Caco-2 (cell line): ENCODE measurements around the gene HS1BP3. TPM values are rescaled to one million over a fixed set of nuclear protein-coding genes. Genes with fewer than 3 reads are reported as not detected.

Source experiments
- BruUV-seq: library from RNA; stranded (reverse); fragments of 400-500 nt; replicated peaks from 2 replicates; lab custom pipeline; 2021; lab: Mats Ljungman, UMichigan
- CTCF ChIA-PET: fragments of 300-600 bp; sonication (Branson Sonifier 250); formaldehyde crosslinking; loops from one replicate; lab custom pipeline; 2022; ENCODE audit warnings: antibody characterized with exemption; lab: Charles Lee
- POLR2A ChIA-PET: fragments of 300-600 bp; sonication (Branson Sonifier 250); formaldehyde crosslinking; loops from one replicate; lab custom pipeline; 2022; ENCODE audit warnings: antibody characterized with exemption; lab: Charles Lee
- DNase-seq, 2 experiments: peaks; one replicate each; pipeline versions ENCODE4 v3.0.0 to v3.0.0-alpha.2; 2020 to 2022
- H3K27me3 ChIP-seq: replicated peaks from 2 replicates; pipeline ENCODE4 v1.6.0; 2011; ENCODE audit warnings: low read length; ENCODE audit not compliant: control insufficient read depth, insufficient read depth
- H3K36me3 ChIP-seq: 2 replicates; pipeline ENCODE4 v1.5.1; 2011; ENCODE audit warnings: low read length; ENCODE audit not compliant: control insufficient read depth, insufficient read depth
- H3K4me1 ChIP-seq: fragments of 250-450 bp; sonication (Bioruptor Pico); 2 replicates; pipeline ENCODE4 v1.5.1; 2020; ENCODE audit warnings: mild to moderate bottlenecking
- H3K4me3 ChIP-seq: 2 replicates; pipeline ENCODE4 v1.5.1; 2011; ENCODE audit warnings: low read depth, mild to moderate bottlenecking, control low read depth, low read length
- H3K9me3 ChIP-seq: fragments of 250-450 bp; sonication (Bioruptor Pico); 2 replicates; pipeline ENCODE4 v1.5.1; 2020; ENCODE audit warnings: mild to moderate bottlenecking, moderate library complexity
- H3K27ac Mint-ChIP-seq: one replicate; pipeline ENCODE4 v1.8.0; 2022; ENCODE audit warnings: mixed read lengths; ENCODE audit not compliant: unreplicated experiment
- H3K27me3 Mint-ChIP-seq: one replicate; pipeline ENCODE4 v1.8.0; 2022; ENCODE audit warnings: mixed read lengths; ENCODE audit not compliant: insufficient read depth, unreplicated experiment
- H3K36me3 Mint-ChIP-seq: one replicate; pipeline ENCODE4 v1.8.0; 2022; ENCODE audit warnings: mild to moderate bottlenecking, mixed read lengths; ENCODE audit not compliant: insufficient read depth, unreplicated experiment
- H3K4me1 Mint-ChIP-seq: one replicate; pipeline ENCODE4 v1.8.0; 2022; ENCODE audit warnings: low read depth, mixed read lengths; ENCODE audit not compliant: unreplicated experiment
- H3K4me3 Mint-ChIP-seq: one replicate; pipeline ENCODE4 v1.8.0; 2022; ENCODE audit warnings: mild to moderate bottlenecking, moderate library complexity, mixed read lengths; ENCODE audit not compliant: unreplicated experiment
- H3K9me3 Mint-ChIP-seq: one replicate; pipeline ENCODE4 v1.8.0; 2022; ENCODE audit warnings: mixed read lengths; ENCODE audit not compliant: unreplicated experiment
- intact Hi-C: fragments of 100-400 bp; cut with micrococcal nuclease; formaldehyde crosslinking; loops from one replicate; pipeline ENCODE4 v1.10.0; 2022; ENCODE audit not compliant: unreplicated experiment
- total RNA-seq: library from RNA; stranded (reverse); gene quantifications from 2 replicates; pipeline ENCODE4 v1.2.3, GENCODE V29; 2022
- TF ChIP-seq, protein P1 (sequence below), 2 experiments: fragments of 200-600 bp in 1 of 2; IDR thresholded peaks; 1 replicate in 1 of 2; 2 replicates in 1 of 2; pipeline versions ENCODE4 v1.5.1 to v1.8.0; 2011 to 2022; ENCODE audit warnings: antibody characterized with exemption in 1 of 2, control low read depth in 1 of 2, inconsistent platforms in 1 of 2, low read depth in 1 of 2, low read length in 1 of 2, mild to moderate bottlenecking in 1 of 2, moderate library complexity in 1 of 2; ENCODE audit not compliant: insufficient read depth in 1 of 2, severe bottlenecking in 1 of 2, unreplicated experiment in 1 of 2

Gene HS1BP3
- total RNA-seq, 1 experiment from 2014 or later: 31.1 TPM

DNA sequence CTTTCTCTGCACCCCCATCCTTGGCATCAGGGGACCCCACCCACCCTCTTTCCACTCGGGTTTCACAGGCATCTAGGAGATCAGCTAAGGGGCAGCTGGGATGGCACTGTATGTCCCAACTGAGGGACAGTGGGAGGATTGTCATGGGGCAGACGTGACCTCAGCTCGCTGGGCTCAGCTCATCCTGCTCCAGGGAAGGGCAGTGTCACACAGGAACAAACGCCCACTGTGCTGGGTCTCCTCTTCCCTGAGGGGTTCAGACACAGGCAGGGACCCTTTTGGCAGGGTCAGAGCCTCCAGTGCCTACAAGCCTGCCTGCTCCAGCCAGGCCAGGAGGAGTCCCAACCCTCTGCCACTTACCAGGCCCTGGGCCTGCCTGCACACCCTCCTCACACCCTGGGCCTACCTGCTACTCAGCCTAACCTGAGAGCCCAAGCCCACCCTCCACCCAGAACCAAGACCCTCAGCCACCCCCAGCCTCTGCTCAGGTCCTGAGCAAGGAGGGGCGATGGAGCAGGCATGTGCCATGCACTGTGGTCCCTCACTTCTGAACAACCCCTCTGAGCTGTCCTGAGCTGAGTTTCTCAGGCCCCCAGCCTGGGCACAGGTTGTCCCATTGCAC, 68.2 kb downstream of the HS1BP3 start:
- TF ChIP-seq, protein P1, sequence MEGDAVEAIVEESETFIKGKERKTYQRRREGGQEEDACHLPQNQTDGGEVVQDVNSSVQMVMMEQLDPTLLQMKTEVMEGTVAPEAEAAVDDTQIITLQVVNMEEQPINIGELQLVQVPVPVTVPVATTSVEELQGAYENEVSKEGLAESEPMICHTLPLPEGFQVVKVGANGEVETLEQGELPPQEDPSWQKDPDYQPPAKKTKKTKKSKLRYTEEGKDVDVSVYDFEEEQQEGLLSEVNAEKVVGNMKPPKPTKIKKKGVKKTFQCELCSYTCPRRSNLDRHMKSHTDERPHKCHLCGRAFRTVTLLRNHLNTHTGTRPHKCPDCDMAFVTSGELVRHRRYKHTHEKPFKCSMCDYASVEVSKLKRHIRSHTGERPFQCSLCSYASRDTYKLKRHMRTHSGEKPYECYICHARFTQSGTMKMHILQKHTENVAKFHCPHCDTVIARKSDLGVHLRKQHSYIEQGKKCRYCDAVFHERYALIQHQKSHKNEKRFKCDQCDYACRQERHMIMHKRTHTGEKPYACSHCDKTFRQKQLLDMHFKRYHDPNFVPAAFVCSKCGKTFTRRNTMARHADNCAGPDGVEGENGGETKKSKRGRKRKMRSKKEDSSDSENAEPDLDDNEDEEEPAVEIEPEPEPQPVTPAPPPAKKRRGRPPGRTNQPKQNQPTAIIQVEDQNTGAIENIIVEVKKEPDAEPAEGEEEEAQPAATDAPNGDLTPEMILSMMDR (IDR thresholded peaks at IDR 0.05; ENCODE audit: insufficient read depth in 1 of 2, low read depth in 1 of 2, low read length in 1 of 2, severe bottlenecking in 1 of 2, unreplicated experiment in 1 of 2): no peak
- Histone ChIP-seq H3K4me1 (peaks cover 68% of the 10 kb centered on the region), H3K9me3 (no peaks in the 10 kb centered on the region), H3K36me3 (no peaks in the 10 kb centered on the region), H3K4me3 (no peak overlapping the region), H3K27me3 (no peaks in the 10 kb centered on the region)
- Mint-ChIP-seq H3K4me3 (no peak overlapping the region), H3K4me1 (peaks cover 46% of the 10 kb centered on the region), H3K9me3 (no peaks in the 10 kb centered on the region), H3K36me3 (peaks cover 6% of the 10 kb centered on the region), H3K27me3 (no peaks in the 10 kb centered on the region), H3K27ac (peak overlapping the region; percentile 76)
- intact Hi-C loops: no loop called here
- ChIA-PET CTCF (no interaction called here), POLR2A (interaction anchor here (0.9 kb wide), 2 partner anchors 135 to 136 kb away, joined by 3 read pairs; partner anchors contain the start of gene RHOB)
- no TSS peak for BruUV-seq
- DNase-seq: no peak

DNA sequence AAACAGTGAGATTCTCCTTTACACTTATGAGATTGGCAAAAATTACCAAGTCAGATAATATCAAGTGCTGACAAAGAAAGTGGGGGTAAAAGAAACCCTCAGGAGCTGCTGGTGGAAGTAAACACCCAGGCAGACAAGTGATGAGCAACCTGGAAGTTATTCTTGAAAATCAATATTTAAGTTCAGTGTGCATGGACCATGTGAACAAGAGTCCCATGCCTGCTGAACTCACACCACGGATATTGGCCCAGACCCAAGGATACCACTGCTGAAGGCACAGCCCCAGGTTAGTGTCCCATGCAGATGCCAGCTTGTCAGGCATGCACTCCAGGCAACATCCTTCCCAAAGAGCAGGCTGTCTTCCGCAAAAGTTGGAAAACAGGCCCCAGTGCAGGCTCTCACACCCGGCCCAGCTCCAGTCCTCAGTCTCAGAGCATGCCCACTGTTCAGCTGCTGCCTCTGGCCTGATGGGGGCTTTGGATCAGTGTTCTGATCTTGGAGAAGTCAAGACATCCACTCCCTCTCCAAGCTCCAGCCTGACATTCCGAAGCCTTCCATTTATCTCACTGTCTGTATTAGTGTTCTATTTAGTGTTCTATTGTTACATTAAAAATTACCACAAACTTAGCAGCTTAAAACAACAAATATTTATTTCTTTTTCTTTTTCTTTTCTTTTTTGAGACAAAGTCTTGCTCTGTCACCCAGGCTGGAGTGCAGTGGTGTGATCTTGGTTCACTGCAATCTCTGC, 70.0 kb downstream of the HS1BP3 start:
- intact Hi-C loops: no loop called here
- POLR2A ChIA-PET: interaction anchor here (2.7 kb wide), 1 partner anchor 134 kb away, joined by 15 read pairs; the partner anchor contains the start of gene RHOB
- TF ChIP-seq, protein P1 (IDR thresholded peaks at IDR 0.05; ENCODE audit: insufficient read depth in 1 of 2, low read depth in 1 of 2, low read length in 1 of 2, severe bottlenecking in 1 of 2, unreplicated experiment in 1 of 2): no peak
- peak overlapping the region; percentile 85 for H3K27ac Mint-ChIP-seq
- H3K36me3 Mint-ChIP-seq: no peaks in the 10 kb centered on the region
- CTCF ChIA-PET: interaction anchor here (0.7 kb wide), 1 partner anchor 71 kb away, joined by 5 read pairs; no protein-coding TSS in a partner anchor
- H3K9me3 Mint-ChIP-seq: no peaks in the 10 kb centered on the region
- H3K27me3 Mint-ChIP-seq: no peaks in the 10 kb centered on the region
- H3K4me3 Mint-ChIP-seq: no peak overlapping the region
- no peak for DNase-seq
- no peaks in the 10 kb centered on the region for H3K27me3 ChIP-seq
- BruUV-seq: no TSS peak
- H3K9me3 ChIP-seq: no peaks in the 10 kb centered on the region
- H3K4me3 ChIP-seq: no peak overlapping the region
- peaks cover 56% of the 10 kb centered on the region for H3K4me1 Mint-ChIP-seq
- H3K36me3 ChIP-seq: no peaks in the 10 kb centered on the region
- peaks cover 70% of the 10 kb centered on the region for H3K4me1 ChIP-seq

DNA sequence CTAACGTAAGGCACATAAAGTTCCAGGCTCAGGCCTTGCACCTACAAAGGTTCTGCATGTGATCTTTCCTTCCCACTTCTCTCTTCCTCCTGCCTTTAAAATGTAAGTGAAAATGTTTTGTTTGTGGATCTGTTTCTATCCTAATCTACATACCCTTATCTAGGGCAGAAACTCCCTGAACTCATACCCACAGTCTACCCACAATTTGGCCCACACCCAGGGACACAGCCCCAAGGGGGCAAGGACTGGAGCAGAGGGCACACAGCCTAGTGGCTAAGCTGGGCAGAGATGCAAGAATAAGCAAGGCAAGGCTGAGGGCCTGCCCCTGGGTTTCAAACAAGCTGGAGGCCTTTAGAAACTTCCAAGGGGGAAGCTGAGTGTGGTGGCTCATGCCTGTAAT, 71.0 kb downstream of the HS1BP3 start:
- CTCF ChIA-PET: interaction anchor here (0.6 kb wide), 1 partner anchor 51 kb away, joined by 4 read pairs; no protein-coding TSS in a partner anchor
- intact Hi-C loops: loop anchor here (1.0 kb wide), 1 partner anchor 13 kb away; no protein-coding TSS in a partner anchor
- no peaks in the 10 kb centered on the region for H3K27me3 Mint-ChIP-seq
- TF ChIP-seq, protein P1 (IDR thresholded peaks at IDR 0.05; ENCODE audit: insufficient read depth in 1 of 2, low read depth in 1 of 2, low read length in 1 of 2, severe bottlenecking in 1 of 2, unreplicated experiment in 1 of 2): no peak
- POLR2A ChIA-PET: interaction anchor here (2.7 kb wide), 1 partner anchor 133 kb away, joined by 15 read pairs; the partner anchor contains the start of gene RHOB
- H3K27ac Mint-ChIP-seq: peak overlapping the region; percentile 85
- peaks cover 47% of the 10 kb centered on the region for H3K4me1 Mint-ChIP-seq
- DNase-seq: no peak
- H3K4me1 ChIP-seq: peaks cover 60% of the 10 kb centered on the region
- H3K4me3 ChIP-seq: no peak overlapping the region
- H3K9me3 ChIP-seq: no peaks in the 10 kb centered on the region
- H3K36me3 ChIP-seq: no peaks in the 10 kb centered on the region
- H3K27me3 ChIP-seq: no peaks in the 10 kb centered on the region
- H3K36me3 Mint-ChIP-seq: no peaks in the 10 kb centered on the region
- H3K9me3 Mint-ChIP-seq: no peaks in the 10 kb centered on the region
- H3K4me3 Mint-ChIP-seq: no peak overlapping the region
- BruUV-seq: no TSS peak
